GM10266 (cell line): ENCODE measurements around the gene POMGNT2.

Experiments used
- DNase-seq: peaks from one replicate; pipeline ENCODE4 v3.0.0; 2012; ENCODE audit errors: extremely low spot score
- TF ChIP-seq, protein P1 (sequence below): IDR thresholded peaks from 2 replicates; pipeline ENCODE4 v1.5.1; 2012; ENCODE audit warnings: mild to moderate bottlenecking, low read depth; ENCODE audit not compliant: control insufficient read depth, insufficient read depth; ENCODE audit errors: missing control alignments

POMGNT2 gene

DNA sequence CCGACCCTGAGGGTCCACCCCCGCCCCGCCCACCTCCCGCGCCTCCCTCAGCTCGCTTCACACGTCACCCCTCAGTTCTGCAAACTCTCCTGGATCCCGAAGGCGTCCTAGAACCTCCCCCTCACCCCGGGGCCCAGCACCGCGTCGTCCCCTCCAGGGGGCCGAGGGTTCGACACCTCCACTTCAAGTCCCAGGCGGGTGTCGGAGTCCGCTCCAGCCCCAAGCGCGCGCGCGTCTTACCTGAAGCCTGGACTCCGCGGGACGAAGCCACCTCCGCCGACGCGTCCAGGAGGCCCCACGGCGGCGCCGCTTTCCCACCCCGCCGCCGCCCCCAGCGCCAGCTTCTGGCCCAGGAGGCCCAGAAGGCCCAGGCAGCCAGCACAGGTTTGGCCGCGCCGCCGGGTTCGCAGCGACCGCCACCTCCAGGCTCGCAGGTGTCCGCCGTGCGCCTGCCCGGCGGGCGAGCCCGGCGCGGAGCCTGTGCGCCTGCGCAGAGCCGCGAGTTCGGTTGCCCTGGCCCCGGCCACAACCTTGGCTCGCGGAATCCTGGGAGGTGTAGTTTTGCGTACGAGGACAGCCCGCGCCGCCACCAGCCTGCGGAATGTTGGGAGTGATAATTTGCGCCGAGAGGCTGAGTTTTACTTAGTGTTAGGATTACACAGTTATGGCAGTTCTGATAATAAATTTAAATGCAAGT is at the start of gene POMGNT2:
Gene POMGNT2, minus strand, starts transcription at position 484 of the 697 bp plus-strand sequence. CDS start 24,648 bp downstream, outside the sequence.
- peak; percentile 92 for DNase-seq
- TF ChIP-seq, protein P1, sequence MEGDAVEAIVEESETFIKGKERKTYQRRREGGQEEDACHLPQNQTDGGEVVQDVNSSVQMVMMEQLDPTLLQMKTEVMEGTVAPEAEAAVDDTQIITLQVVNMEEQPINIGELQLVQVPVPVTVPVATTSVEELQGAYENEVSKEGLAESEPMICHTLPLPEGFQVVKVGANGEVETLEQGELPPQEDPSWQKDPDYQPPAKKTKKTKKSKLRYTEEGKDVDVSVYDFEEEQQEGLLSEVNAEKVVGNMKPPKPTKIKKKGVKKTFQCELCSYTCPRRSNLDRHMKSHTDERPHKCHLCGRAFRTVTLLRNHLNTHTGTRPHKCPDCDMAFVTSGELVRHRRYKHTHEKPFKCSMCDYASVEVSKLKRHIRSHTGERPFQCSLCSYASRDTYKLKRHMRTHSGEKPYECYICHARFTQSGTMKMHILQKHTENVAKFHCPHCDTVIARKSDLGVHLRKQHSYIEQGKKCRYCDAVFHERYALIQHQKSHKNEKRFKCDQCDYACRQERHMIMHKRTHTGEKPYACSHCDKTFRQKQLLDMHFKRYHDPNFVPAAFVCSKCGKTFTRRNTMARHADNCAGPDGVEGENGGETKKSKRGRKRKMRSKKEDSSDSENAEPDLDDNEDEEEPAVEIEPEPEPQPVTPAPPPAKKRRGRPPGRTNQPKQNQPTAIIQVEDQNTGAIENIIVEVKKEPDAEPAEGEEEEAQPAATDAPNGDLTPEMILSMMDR, result no peak

DNA sequence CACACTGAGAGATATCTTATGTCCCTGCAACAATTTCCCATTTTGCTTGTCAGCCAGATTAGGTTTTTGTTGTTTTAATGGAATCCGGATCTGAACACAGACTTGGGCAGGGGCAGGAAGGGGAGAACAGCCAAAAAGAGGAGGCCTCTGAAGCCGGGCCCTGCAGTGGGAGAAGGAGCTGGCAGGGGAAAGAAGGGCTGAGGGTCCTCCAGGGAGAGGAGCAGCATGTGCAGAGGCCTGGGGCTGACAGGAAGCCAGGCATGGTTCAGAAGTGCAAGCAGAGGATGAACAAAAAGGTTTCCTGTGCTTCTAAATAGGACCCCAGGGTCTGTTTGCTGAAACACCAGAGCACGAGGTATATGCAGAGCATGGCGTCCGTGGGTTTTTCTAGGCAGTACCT is 49.1 kb upstream of the POMGNT2 start:
- TF ChIP-seq, protein P1, result no peak
- DNase-seq, result no peak

DNA sequence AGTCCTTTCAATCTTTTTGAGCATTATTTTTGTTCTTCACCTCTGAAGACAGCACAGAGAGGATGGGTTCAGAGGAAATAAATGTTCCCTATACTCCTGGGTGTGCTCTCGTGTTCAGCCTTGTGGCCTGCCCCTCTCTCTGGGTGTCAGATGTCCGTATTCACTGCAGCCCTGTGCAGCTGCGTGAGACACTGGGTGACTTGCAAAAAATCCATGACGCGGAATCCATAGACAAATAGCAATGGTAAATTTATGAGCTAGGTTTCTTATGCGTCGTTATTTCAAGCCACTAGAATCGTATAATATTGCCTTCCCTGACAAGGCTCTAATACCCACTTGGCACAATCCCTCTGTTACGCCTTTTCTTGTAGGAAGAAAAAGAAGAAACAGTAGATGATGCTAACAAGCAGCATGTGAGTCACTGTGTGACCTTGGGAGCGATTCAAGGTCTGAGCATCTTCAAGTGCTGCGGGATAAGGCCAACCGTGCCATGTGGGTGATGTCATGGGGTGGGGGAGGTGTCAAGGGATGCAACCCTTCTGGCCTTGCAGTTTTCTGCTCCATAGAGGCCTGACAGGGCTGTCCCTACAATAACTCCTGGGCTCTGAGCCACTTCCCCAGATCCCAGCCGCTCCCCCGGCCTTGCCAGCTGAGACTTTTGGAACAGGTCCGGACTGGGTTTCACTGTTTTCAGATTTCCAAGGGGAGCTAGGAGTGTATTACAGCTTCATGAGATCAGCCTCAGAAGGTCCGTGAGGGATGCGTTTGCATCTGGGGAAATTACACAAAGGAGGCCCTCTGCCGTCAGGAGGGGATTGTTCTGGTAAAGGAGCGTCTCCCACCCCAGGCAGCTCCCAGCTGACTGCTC is 47.6 kb upstream of the POMGNT2 start:
- no peak for DNase-seq
- TF ChIP-seq, protein P1, result no peak

DNA sequence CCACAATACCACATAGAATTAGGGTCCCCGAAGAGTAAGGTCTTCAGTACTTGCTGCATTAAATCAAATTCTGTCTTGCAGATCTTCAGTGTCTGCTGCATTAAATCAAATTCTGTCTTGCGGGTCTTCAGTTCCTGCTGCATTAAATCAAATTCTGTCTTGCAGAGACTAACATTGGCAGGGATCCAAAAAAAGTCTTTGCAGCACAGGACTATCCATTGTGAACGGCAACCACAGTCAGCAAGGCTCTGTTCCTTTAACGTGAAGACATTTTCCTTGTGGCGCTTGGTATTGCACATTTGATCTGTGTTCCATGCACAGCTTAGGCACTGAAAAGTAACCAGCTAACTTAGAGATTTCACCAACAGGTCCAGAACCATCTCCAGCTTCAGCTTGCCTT is 46.8 kb upstream of the POMGNT2 start:
- no peak for DNase-seq
- TF ChIP-seq, protein P1, result no peak

DNA sequence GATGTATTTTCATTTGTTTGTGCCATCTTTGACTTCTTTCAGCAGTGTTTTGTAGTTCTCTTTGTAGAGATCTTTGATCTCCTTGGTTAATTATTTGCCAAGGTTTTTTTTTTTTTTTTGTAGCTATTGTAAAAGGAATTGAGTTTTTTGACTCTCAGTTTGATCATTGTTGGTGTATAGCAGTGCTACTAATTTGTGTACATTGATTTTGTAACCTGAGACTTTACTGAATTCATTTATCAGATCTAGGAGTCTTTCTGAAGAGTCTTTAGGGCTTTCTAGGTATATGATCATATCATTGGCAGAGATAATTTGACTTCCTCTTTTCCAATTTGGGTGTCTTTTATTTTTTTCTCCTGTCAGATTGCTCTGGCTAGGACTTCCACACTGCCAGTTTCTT is 42.2 kb upstream of the POMGNT2 start:
- DNase-seq, result no peak
- TF ChIP-seq, protein P1, result no peak

DNA sequence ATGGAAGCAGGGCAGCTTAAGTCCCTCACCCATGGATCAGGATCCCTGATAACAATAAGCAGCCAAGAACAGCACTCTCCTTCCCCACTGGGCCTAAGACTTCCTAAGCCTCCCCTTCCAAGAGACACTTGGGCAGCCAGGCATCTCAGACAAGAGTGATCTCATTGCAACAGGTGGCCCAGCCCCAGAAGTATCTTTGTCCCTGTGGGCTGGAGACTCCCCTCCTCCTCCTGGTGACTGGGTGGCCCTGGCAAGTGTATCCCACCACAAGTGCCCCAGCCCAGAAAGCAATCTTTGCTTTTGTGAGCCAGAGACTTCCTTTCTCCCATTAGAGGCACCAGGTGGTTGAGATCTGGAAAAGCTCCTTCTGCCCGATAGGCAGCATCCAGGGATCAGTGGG is 40.7 kb upstream of the POMGNT2 start:
- TF ChIP-seq, protein P1, result no peak
- DNase-seq, result no peak
